A673 (cell line): ENCODE measurements around the gene DEAF1. TPM values are rescaled to one million over a fixed set of nuclear protein-coding genes. Genes with fewer than 3 reads are reported as not detected.

Experiments used
- BruUV-seq: library from RNA; stranded (reverse); fragments of 400-500 nt; replicated peaks from 2 replicates; lab custom pipeline; 2021; lab: Mats Ljungman, UMichigan
- CTCF ChIA-PET: fragments of 300-600 bp; sonication (Branson Sonifier 250); formaldehyde crosslinking; loops from one replicate; lab custom pipeline; 2022; ENCODE audit warnings: antibody characterized with exemption; lab: Charles Lee
- POLR2A ChIA-PET: fragments of 300-600 bp; sonication (Branson Sonifier 250); formaldehyde crosslinking; loops from one replicate; lab custom pipeline; 2022; ENCODE audit warnings: antibody characterized with exemption; ENCODE audit not compliant: low non-redundant PET; lab: Charles Lee
- DNase-seq: peaks from one replicate; pipeline ENCODE4 v3.0.0-alpha.2; 2015; ENCODE audit warnings: low spot score
- H3K27ac ChIP-seq: fragments of 200-600 bp; sonication (generic); 2 replicates; pipeline ENCODE4 v1.5.1; 2016; ENCODE audit warnings: mixed run types, low read depth, mild to moderate bottlenecking, mixed read lengths, antibody characterized with exemption, low read length; ENCODE audit not compliant: poor library complexity, severe bottlenecking
- H3K27me3 ChIP-seq: fragments of 200-600 bp; sonication (generic); replicated peaks from 2 replicates; pipeline ENCODE4 v1.6.1; 2017; ENCODE audit warnings: mixed run types, low read depth, mild to moderate bottlenecking, mixed read lengths, antibody characterized with exemption, low read length; ENCODE audit not compliant: insufficient read depth, poor library complexity
- H3K36me3 ChIP-seq: fragments of 200-600 bp; sonication (generic); 2 replicates; pipeline ENCODE4 v1.6.1; 2016; ENCODE audit warnings: mixed run types, mild to moderate bottlenecking, mixed read lengths, antibody characterized with exemption, low read length; ENCODE audit not compliant: insufficient read depth, poor library complexity, severe bottlenecking
- H3K4me1 ChIP-seq: fragments of 200-600 bp; sonication (generic); 2 replicates; pipeline ENCODE4 v1.6.1; 2017; ENCODE audit warnings: mixed run types, mild to moderate bottlenecking, mixed read lengths, antibody characterized with exemption, low read length; ENCODE audit not compliant: insufficient read depth, poor library complexity, severe bottlenecking
- H3K4me3 ChIP-seq: fragments of 200-600 bp; sonication (generic); 2 replicates; pipeline ENCODE4 v1.5.1; 2016; ENCODE audit warnings: low read depth, mixed run types, mild to moderate bottlenecking, mixed read lengths, low read length; ENCODE audit not compliant: poor library complexity, severe bottlenecking
- H3K9me3 ChIP-seq: fragments of 200-600 bp; sonication (generic); 2 replicates; pipeline ENCODE4 v1.6.1; 2016; ENCODE audit warnings: mixed run types, low read depth, mild to moderate bottlenecking, mixed read lengths, antibody characterized with exemption, low read length; ENCODE audit not compliant: poor library complexity, severe bottlenecking
- EZH2 ChIP-seq: fragments of 200-600 bp; sonication (generic); IDR thresholded peaks from 2 replicates; pipeline ENCODE4 v1.6.1; 2017; ENCODE audit warnings: borderline replicate concordance, low read depth, mild to moderate bottlenecking, mixed read lengths, antibody characterized with exemption, low read length; ENCODE audit not compliant: poor library complexity, severe bottlenecking
- intact Hi-C: fragments of 100-400 bp; cut with micrococcal nuclease; formaldehyde crosslinking; loops from one replicate; pipeline ENCODE4 v1.10.0; 2022; ENCODE audit not compliant: unreplicated experiment
- total RNA-seq: library from RNA; stranded (reverse); gene quantifications from 2 replicates; pipeline ENCODE4 v1.2.3, GENCODE V29; 2021
- TF ChIP-seq, protein P1 (sequence below): fragments of 300-800, 200-600 bp; sonication (generic); conservative IDR thresholded peaks from 2 replicates; pipeline ENCODE4 v1.5.1; 2017; ENCODE audit warnings: low read depth, mild to moderate bottlenecking, antibody characterized with exemption, low read length, moderate library complexity, mixed read lengths

The DEAF1 gene
- total RNA-seq, 1 experiment from 2014 or later: 56.7 TPM

DNA sequence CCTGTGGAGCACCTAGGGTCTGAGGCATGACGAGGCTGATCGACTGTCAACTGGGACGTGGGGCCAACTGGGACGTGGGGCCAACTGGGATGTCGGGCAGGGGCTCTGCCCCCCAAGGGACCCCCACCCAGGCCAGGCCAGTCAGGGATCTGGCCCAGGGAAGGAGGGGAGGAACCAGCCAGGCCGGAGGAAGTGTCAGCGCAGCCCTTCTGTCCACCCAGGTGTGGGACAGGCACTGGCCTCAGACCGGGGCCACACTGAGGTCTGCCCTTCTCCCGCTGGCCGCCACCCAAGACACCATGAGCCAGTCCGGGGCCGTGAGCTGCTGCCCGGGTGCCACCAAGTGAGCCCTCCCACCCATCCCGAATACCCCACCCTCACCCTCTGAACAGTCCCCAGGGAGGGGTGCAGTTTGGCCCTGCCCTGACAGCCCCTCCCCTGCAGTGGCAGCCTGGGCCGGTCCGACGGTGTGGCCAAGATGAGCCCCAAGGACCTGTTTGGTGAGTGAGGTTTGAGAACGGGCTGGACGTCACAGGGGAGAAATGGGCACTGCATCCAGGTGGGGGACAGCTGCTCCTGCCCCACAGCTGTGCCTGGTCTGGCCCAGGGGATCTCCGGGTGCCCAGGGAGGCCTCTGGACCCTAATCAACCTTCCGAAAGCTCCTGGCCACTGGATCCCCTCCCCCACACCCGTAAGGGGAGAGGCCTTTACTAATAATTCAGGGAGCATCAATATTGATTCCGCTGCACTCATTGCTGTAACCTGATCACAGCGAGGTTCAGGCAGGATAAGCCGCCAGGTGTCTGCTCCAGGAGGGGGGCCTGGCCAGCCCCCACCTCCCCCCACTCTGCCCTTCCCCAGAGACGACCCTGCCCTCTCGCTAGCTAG, 14.3 kb upstream of the DEAF1 start:
- no peak overlapping the region for H3K4me3 ChIP-seq
- CTCF ChIA-PET: no interaction called here
- DNase-seq: no peak
- no TSS peak for BruUV-seq
- TF ChIP-seq, protein P1, sequence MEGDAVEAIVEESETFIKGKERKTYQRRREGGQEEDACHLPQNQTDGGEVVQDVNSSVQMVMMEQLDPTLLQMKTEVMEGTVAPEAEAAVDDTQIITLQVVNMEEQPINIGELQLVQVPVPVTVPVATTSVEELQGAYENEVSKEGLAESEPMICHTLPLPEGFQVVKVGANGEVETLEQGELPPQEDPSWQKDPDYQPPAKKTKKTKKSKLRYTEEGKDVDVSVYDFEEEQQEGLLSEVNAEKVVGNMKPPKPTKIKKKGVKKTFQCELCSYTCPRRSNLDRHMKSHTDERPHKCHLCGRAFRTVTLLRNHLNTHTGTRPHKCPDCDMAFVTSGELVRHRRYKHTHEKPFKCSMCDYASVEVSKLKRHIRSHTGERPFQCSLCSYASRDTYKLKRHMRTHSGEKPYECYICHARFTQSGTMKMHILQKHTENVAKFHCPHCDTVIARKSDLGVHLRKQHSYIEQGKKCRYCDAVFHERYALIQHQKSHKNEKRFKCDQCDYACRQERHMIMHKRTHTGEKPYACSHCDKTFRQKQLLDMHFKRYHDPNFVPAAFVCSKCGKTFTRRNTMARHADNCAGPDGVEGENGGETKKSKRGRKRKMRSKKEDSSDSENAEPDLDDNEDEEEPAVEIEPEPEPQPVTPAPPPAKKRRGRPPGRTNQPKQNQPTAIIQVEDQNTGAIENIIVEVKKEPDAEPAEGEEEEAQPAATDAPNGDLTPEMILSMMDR: no peak
- TF ChIP-seq EZH2: no peak
- H3K36me3 ChIP-seq: no peaks in the 10 kb centered on the region
- H3K27me3 ChIP-seq: no peaks in the 10 kb centered on the region
- intact Hi-C loops: no loop called here
- no peaks in the 10 kb centered on the region for H3K9me3 ChIP-seq
- no peak overlapping the region for H3K27ac ChIP-seq
- POLR2A ChIA-PET: no interaction called here
- no peaks in the 10 kb centered on the region for H3K4me1 ChIP-seq

DNA sequence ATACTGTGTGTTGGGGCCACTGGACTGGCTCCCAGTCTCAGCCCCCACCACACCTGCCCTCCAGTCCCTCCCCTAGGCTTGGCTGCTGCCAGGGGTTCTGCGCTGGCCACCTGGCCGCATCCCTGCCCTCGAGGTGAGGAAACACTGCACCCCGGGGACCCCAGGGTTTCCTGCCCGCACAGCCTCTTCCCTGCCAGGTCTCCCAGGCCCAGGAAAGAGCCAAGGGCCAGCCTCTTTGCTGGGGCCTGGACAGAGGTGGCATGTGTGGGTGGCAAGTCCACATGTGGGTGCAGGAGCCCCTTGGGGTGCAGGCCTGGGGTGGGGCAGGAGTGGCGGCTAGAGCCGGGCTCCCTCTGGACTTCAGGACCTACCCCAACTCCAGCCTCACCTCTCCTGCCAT, 13.5 kb upstream of the DEAF1 start:
- H3K27ac ChIP-seq: no peak overlapping the region
- ChIA-PET CTCF (no interaction called here), POLR2A (no interaction called here)
- no peaks in the 10 kb centered on the region for H3K27me3 ChIP-seq
- no TSS peak for BruUV-seq
- no peaks in the 10 kb centered on the region for H3K4me1 ChIP-seq
- no peaks in the 10 kb centered on the region for H3K36me3 ChIP-seq
- no peaks in the 10 kb centered on the region for H3K9me3 ChIP-seq
- no peak for TF ChIP-seq EZH2
- TF ChIP-seq, protein P1: no peak
- no peak for DNase-seq
- no peak overlapping the region for H3K4me3 ChIP-seq
- intact Hi-C loops: no loop called here

DNA sequence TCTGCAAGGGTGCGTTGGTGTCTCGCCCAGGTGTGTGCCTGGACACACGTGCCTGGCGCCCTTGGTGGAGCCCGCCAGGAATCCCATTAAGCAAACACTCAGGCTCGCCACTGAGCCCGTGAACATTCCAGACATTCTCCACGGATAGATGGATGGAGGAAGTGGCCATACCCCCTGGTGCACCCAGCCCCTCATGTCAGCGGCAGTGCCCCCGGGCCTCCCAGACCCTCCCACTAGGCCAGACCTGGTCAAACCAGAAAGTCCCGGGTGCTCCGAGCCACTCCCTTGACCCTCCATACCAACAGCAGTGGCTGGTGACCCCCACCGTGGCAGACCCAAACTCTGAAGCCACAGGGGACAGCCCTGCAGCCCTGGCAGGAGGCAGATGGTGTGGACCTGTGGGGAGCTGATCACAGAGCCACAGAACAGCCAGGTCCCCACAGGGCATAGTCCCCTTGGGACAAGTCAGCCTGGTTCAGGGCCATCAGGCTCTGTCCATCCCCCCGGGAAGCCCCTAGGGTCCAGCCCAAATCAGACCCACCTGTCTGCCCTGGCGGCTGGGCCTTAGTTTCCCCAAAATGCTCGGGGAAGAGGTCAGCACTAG, 12.9 kb upstream of the DEAF1 start:
- Histone ChIP-seq H3K27me3 (no peaks in the 10 kb centered on the region), H3K4me3 (no peak overlapping the region), H3K4me1 (no peaks in the 10 kb centered on the region), H3K9me3 (no peaks in the 10 kb centered on the region), H3K36me3 (no peaks in the 10 kb centered on the region), H3K27ac (no peak overlapping the region)
- TF ChIP-seq, protein P1: no peak
- no peak for TF ChIP-seq EZH2
- ChIA-PET CTCF (interaction anchor here (0.6 kb wide), 1 partner anchor 12 kb away, joined by 8 read pairs; the partner anchor contains the start of gene TMEM80), POLR2A (no interaction called here)
- no TSS peak for BruUV-seq
- no peak for DNase-seq
- intact Hi-C loops: no loop called here
